H1 (cell line): Measurements from ENCODE around the gene SLC38A10. TPM values are rescaled to one million over a fixed set of nuclear protein-coding genes. Genes with fewer than 3 reads are reported as not detected.

Experiments used
- BCL11A ChIP-seq, 2 experiments: IDR thresholded peaks; one replicate each; pipeline ENCODE4 v1.6.1; 2011; ENCODE audit warnings: low read depth in 2 of 2, low read length in 2 of 2, mild to moderate bottlenecking in 2 of 2
- CBX8 ChIP-seq: fragments of 300-800, 300-1000 bp; sonication (generic); IDR thresholded peaks from 2 replicates; pipeline ENCODE4 v1.7.1; 2016; ENCODE audit warnings: low read depth, low read length, borderline replicate concordance
- CHD1 ChIP-seq: IDR thresholded peaks from 2 replicates; pipeline ENCODE4 v1.6.1; 2012; ENCODE audit warnings: low read depth, low read length, improper control_type of control experiment
- CHD7 ChIP-seq: fragments of 300-600 bp; sonication (generic); IDR thresholded peaks from 2 replicates; pipeline ENCODE4 v1.7.1; 2012; ENCODE audit warnings: low read length, moderate library complexity, mild to moderate bottlenecking, inconsistent platforms; ENCODE audit not compliant: insufficient replicate concordance
- JUN ChIP-seq: IDR thresholded peaks from 2 replicates; pipeline ENCODE4 v1.6.1; 2011; ENCODE audit warnings: low read depth, mild to moderate bottlenecking, improper control_type of control experiment, low read length
- MAFK ChIP-seq: IDR thresholded peaks from 2 replicates; pipeline ENCODE4 v1.6.1; 2012; ENCODE audit warnings: low read depth, mild to moderate bottlenecking, improper control_type of control experiment, low read length
- NRF1 ChIP-seq: IDR thresholded peaks from 2 replicates; pipeline ENCODE4 v1.6.1; 2011; ENCODE audit warnings: mild to moderate bottlenecking, low read depth, low read length, improper control_type of control experiment
- SAP30 ChIP-seq: fragments of 300-600 bp; sonication (generic); IDR thresholded peaks from 2 replicates; pipeline ENCODE4 v1.7.1; 2012; ENCODE audit warnings: low read length, moderate library complexity, mild to moderate bottlenecking, inconsistent platforms; ENCODE audit not compliant: insufficient read depth, insufficient replicate concordance
- polyA plus RNA-seq, 7 experiments: library from polyadenylated mRNA; depleted of rRNA in 3 of 7; stranded (reverse) in 5 of 7; unstranded in 2 of 7; fragments of >200 nt in 5 of 7; fragments of 200-250 nt in 2 of 7; gene quantifications; 1 replicate in 5 of 7; 2 replicates in 1 of 7; 4 replicates in 1 of 7; pipeline versions ENCODE4 v1.2.1 to v1.2.3, GENCODE V29; 2011 to 2013; ENCODE audit warnings: missing spikeins in 2 of 7, mixed read lengths in 2 of 7
- total RNA-seq: library from RNA; stranded (reverse); fragmentation: NEBNext Ultra II Directional; extraction: Animal tissue kit (Norgen Biotek cat#: 25700); gene quantifications from 2 replicates; pipeline ENCODE4 v1.2.1, GENCODE V29; 2021

SLC38A10 gene
- total and polyA plus RNA-seq, 2 of the 8 experiments (the other 6 are each of a cell fraction or from before 2014, with no cell fraction given): 26.4 to 41.0 TPM

- TF ChIP-seq SAP30 (no peak), CHD1 (no peak), NRF1 (no peak), BCL11A (IDR thresholded peaks at IDR 0.05; ENCODE audit: low read depth in 2 of 2, low read length in 2 of 2) (no peak), CHD7 (no peak), JUN (no peak), MAFK (no peak), CBX8 (no peak)
- TF ChIP-seq, all 59 proteins: peak for 0
These were observed 94.9 kb downstream of the SLC38A10 start (continued) for GRCh38 chr17:81200201-81200600.
